Cardiac fibroblast (primary cell): ENCODE measurements around the gene ATP10D.

ENCODE experiments used
- DNase-seq, 2 donors: peaks; one replicate each; pipeline versions ENCODE4 v3.0.0 to v3.0.0-alpha.2; 2010; ENCODE audit warnings: low read depth in 2 of 2
- H3K4me3 ChIP-seq, 2 donors: replicated peaks in 1 of 2; 1 replicate in 1 of 2; 2 replicates in 1 of 2; pipeline ENCODE4 v1.5.1; 2011; ENCODE audit warnings: low read depth in 2 of 2, low read length in 2 of 2, mild to moderate bottlenecking in 2 of 2, moderate library complexity in 1 of 2
- CTCF ChIP-seq: IDR thresholded peaks from one replicate; pipeline ENCODE4 v1.5.1; 2011; ENCODE audit warnings: low read depth, mild to moderate bottlenecking, low read length, inconsistent platforms

The ATP10D gene

GRCh38 chr4:47572981-47573380 lies 87.9 kb downstream of the ATP10D start:
- TF ChIP-seq CTCF = no peak
- no peak for DNase-seq
- H3K4me3 ChIP-seq = no peak overlapping the region

GRCh38 chr4:47577779-47578553 lies 92.9 kb downstream of the ATP10D start:
- TF ChIP-seq CTCF = no peak
- peak; percentile 89 to 93 for DNase-seq
- no peak overlapping the region for H3K4me3 ChIP-seq

GRCh38 chr4:47579235-47579634 lies 94.2 kb downstream of the ATP10D start:
- H3K4me3 ChIP-seq = no peak overlapping the region
- DNase-seq = no peak
- no peak for TF ChIP-seq CTCF

- H3K4me3 ChIP-seq = no peak overlapping the region
- no peak for DNase-seq
- TF ChIP-seq CTCF = no peak
Measured at GRCh38 chr4:47590325-47590724, 105.2 kb downstream of the ATP10D start.

GRCh38 chr4:47597696-47598095 lies 112.6 kb downstream of the ATP10D start:
- no peak for DNase-seq
- no peak for TF ChIP-seq CTCF

GRCh38 chr4:47598320-47598719 lies 113.2 kb downstream of the ATP10D start:
- no peak for TF ChIP-seq CTCF
- DNase-seq = peak; percentile 13 to 20
- H3K4me3 ChIP-seq = no peak overlapping the region

More at GRCh38 chr4:47597696-47598095, 112.6 kb downstream of the ATP10D start:
- H3K4me3 ChIP-seq = no peak overlapping the region

GRCh38 chr4:47598896-47599295 lies 113.8 kb downstream of the ATP10D start:
- no peak overlapping the region for H3K4me3 ChIP-seq
- TF ChIP-seq CTCF = no peak
- no peak for DNase-seq
